G401.6 (cell line): ENCODE data around the gene ARHGAP5.
A peak's percentile ranks its signal among the peaks of the same experiment; 100 is the strongest.
"Not testable (repeated sequence)": the region's sequence is repeated elsewhere in the genome, so short reads cannot be mapped to it uniquely, and the experiment has no call there.

Experiments
- FAIRE-seq: peaks from 2 replicates; lab custom pipeline; 2012; peaks lifted over from hg19 to GRCh38; lab: Jason Lieb, UNC

Gene ARHGAP5

GRCh38 chr14:32109676-32110547, 32.8 kb downstream of the ARHGAP5 start:
- no peak for FAIRE-seq

GRCh38 chr14:32110548-32110896, 33.4 kb downstream of the ARHGAP5 start:
- FAIRE-seq = no peak

- peak; percentile 74 for FAIRE-seq
These were observed 44.4 kb downstream of the ARHGAP5 start for GRCh38 chr14:32121536-32121935.

- FAIRE-seq = no peak
These were observed 44.8 kb downstream of the ARHGAP5 start for GRCh38 chr14:32121948-32122347.

GRCh38 chr14:32126899-32127730, 50.0 kb downstream of the ARHGAP5 start:
- not testable (repeated sequence) for FAIRE-seq

- FAIRE-seq = not testable (repeated sequence)
These were observed 50.9 kb downstream of the ARHGAP5 start for GRCh38 chr14:32127731-32128654.

- no peak for FAIRE-seq
These were observed 51.6 kb downstream of the ARHGAP5 start for GRCh38 chr14:32128703-32129102.

GRCh38 chr14:32129124-32129523, 52.0 kb downstream of the ARHGAP5 start:
- no peak for FAIRE-seq

GRCh38 chr14:32131689-32132088, 54.6 kb downstream of the ARHGAP5 start:
- FAIRE-seq = not testable (repeated sequence)

GRCh38 chr14:32134448-32135097, 57.5 kb downstream of the ARHGAP5 start:
- no peak for FAIRE-seq

GRCh38 chr14:32136027-32136825, 59.1 kb downstream of the ARHGAP5 start:
- no peak for FAIRE-seq

- FAIRE-seq = no peak
These were observed 60.2 kb downstream of the ARHGAP5 start for GRCh38 chr14:32137313-32137712.

- FAIRE-seq = no peak
These were observed 60.8 kb downstream of the ARHGAP5 start for GRCh38 chr14:32137892-32138291.

GRCh38 chr14:32142341-32142740, 65.2 kb downstream of the ARHGAP5 start:
- FAIRE-seq = no peak

GRCh38 chr14:32142754-32143437, 65.8 kb downstream of the ARHGAP5 start:
- no peak for FAIRE-seq

GRCh38 chr14:32150392-32150791, 73.3 kb downstream of the ARHGAP5 start:
- no peak for FAIRE-seq

- no peak for FAIRE-seq
These were observed 88.9 kb downstream of the ARHGAP5 start for GRCh38 chr14:32166029-32166428.

GRCh38 chr14:32166924-32167323, 89.8 kb downstream of the ARHGAP5 start:
- FAIRE-seq = no peak

GRCh38 chr14:32167907-32168306, 90.8 kb downstream of the ARHGAP5 start:
- FAIRE-seq = no peak

GRCh38 chr14:32169191-32169590, 92.1 kb downstream of the ARHGAP5 start:
- FAIRE-seq = no peak
